NCI-H2107 treated with DMSO at 0.1 percent for 48 hours (cell line): ENCODE results near the gene CAMK2A.

Experiments used
- DNase-seq: peaks from one replicate; lab custom pipeline; 2025; ENCODE audit not compliant: unreplicated experiment; lab: John Stamatoyannopoulos, UW

Gene CAMK2A

GRCh38 chr5:150283904-150284303 lies 5.7 kb downstream of the CAMK2A start:
- DNase-seq = no peak

- DNase-seq = no peak
These were observed 7.6 kb downstream of the CAMK2A start for GRCh38 chr5:150281987-150282386.

GRCh38 chr5:150279330-150280020 lies 10.1 kb downstream of the CAMK2A start:
- DNase-seq = no peak

- no peak for DNase-seq
These were observed 10.7 kb downstream of the CAMK2A start for GRCh38 chr5:150278916-150279315.

GRCh38 chr5:150278046-150278730 lies 11.4 kb downstream of the CAMK2A start:
- DNase-seq = no peak

- DNase-seq = no peak
These were observed 12.5 kb downstream of the CAMK2A start for GRCh38 chr5:150277043-150277442.

GRCh38 chr5:150274811-150275210 lies 14.8 kb downstream of the CAMK2A start:
- DNase-seq = no peak

- DNase-seq = no peak
These were observed 17.0 kb downstream of the CAMK2A start for GRCh38 chr5:150272531-150272930.

- DNase-seq = no peak
These were observed 17.6 kb downstream of the CAMK2A start for GRCh38 chr5:150271923-150272322.

GRCh38 chr5:150271296-150271692 lies 18.3 kb downstream of the CAMK2A start:
- no peak for DNase-seq

GRCh38 chr5:150270541-150271295 lies 18.9 kb downstream of the CAMK2A start:
- DNase-seq = no peak

- DNase-seq = peak; percentile 26
These were observed 22.7 kb downstream of the CAMK2A start for GRCh38 chr5:150266871-150267291.

GRCh38 chr5:150265870-150266383 lies 23.6 kb downstream of the CAMK2A start:
- DNase-seq = no peak

GRCh38 chr5:150264667-150265603 lies 24.6 kb downstream of the CAMK2A start:
- no peak for DNase-seq

GRCh38 chr5:150263801-150264621 lies 25.6 kb downstream of the CAMK2A start:
- no peak for DNase-seq

GRCh38 chr5:150263375-150263775 lies 26.2 kb downstream of the CAMK2A start:
- DNase-seq = no peak

- DNase-seq = no peak
These were observed 27.1 kb downstream of the CAMK2A start for GRCh38 chr5:150262502-150262901.

GRCh38 chr5:150261231-150261630 lies 28.3 kb downstream of the CAMK2A start:
- DNase-seq = no peak

GRCh38 chr5:150258130-150258529 lies 31.4 kb downstream of the CAMK2A start:
- DNase-seq = no peak

- DNase-seq = no peak
These were observed 32.1 kb downstream of the CAMK2A start for GRCh38 chr5:150257424-150257823.
